ENCODE data around the gene TMEM181.
"Not testable (repeated sequence)": the region's sequence is repeated elsewhere in the genome, so short reads cannot be mapped to it uniquely, and the experiment has no call there.

The TMEM181 gene

GRCh38 chr6:158627168-158627939 lies 67.5 kb downstream of the TMEM181 start:
- no peaks in the 10 kb centered on the region for H3K9me3 ChIP-seq (ENCODE audit: control insufficient read depth in 1 of 2, low read length in 2 of 2)
- no peak overlapping the region for H3K27ac ChIP-seq (ENCODE audit: low read length)
- H3K4me1 ChIP-seq (ENCODE audit: control insufficient read depth in 1 of 2, insufficient read depth in 2 of 2, low read length in 2 of 2) = peaks cover 5 to 9% of the 10 kb centered on the region in 2 donors
- no peak overlapping the region for H3K4me3 ChIP-seq (ENCODE audit: low read depth in 1 of 2, low read length in 2 of 2)
- no peaks in the 10 kb centered on the region for H3K27me3 ChIP-seq (ENCODE audit: low read depth, low read length)
- peaks cover 32 to 43% of the 10 kb centered on the region in 2 donors for H3K36me3 ChIP-seq (ENCODE audit: control insufficient read depth in 1 of 2, insufficient read depth in 2 of 2, low read length in 2 of 2)

- no peak overlapping the region for H3K4me3 ChIP-seq (ENCODE audit: low read depth in 1 of 2, low read length in 2 of 2)
- no peaks in the 10 kb centered on the region for H3K9me3 ChIP-seq (ENCODE audit: control insufficient read depth in 1 of 2, low read length in 2 of 2)
- H3K27ac ChIP-seq (ENCODE audit: low read length) = no peak overlapping the region
- H3K36me3 ChIP-seq (ENCODE audit: control insufficient read depth in 1 of 2, insufficient read depth in 2 of 2, low read length in 2 of 2) = peaks cover 27 to 45% of the 10 kb centered on the region in 2 donors
- H3K27me3 ChIP-seq (ENCODE audit: low read depth, low read length) = no peaks in the 10 kb centered on the region
- H3K4me1 ChIP-seq (ENCODE audit: control insufficient read depth in 1 of 2, insufficient read depth in 2 of 2, low read length in 2 of 2) = peaks cover 5 to 9% of the 10 kb centered on the region in 2 donors
Measured at GRCh38 chr6:158627940-158628211, 68.0 kb downstream of the TMEM181 start.

DNA sequence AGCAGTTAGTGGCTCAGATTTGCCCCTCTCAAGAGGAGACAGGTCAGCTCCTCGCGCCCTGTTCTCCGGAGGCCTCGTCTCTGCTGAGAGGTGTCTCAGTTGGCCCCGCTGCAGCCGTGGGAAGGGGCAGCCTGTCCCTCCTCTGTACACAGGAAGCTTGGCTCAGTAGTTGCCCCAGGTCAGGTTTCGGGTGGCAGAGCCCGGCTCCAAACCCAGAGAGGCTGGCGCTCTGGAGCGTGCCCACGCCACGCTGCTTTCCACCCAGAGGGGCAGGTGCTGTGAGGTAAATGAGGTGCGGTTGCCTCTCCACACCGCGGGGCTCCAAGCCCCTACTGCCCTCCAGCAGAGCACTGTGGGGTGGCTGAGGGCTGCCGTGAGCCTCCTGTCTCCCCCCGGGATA lies 68.7 kb downstream of the TMEM181 start:
- peaks cover 34 to 51% of the 10 kb centered on the region in 2 donors for H3K36me3 ChIP-seq (ENCODE audit: control insufficient read depth in 1 of 2, insufficient read depth in 2 of 2, low read length in 2 of 2)
- no peaks in the 10 kb centered on the region for H3K27me3 ChIP-seq (ENCODE audit: low read depth, low read length)
- H3K4me3 ChIP-seq (ENCODE audit: low read depth in 1 of 2, low read length in 2 of 2) = no peak overlapping the region
- no peak overlapping the region for H3K27ac ChIP-seq (ENCODE audit: low read length)
- peaks cover 5 to 9% of the 10 kb centered on the region in 2 donors for H3K4me1 ChIP-seq (ENCODE audit: control insufficient read depth in 1 of 2, insufficient read depth in 2 of 2, low read length in 2 of 2)
- no peaks in the 10 kb centered on the region for H3K9me3 ChIP-seq (ENCODE audit: control insufficient read depth in 1 of 2, low read length in 2 of 2)

GRCh38 chr6:158629367-158630221 lies 69.7 kb downstream of the TMEM181 start:
- H3K27ac ChIP-seq (ENCODE audit: low read length) = no peak overlapping the region
- no peak overlapping the region for H3K4me3 ChIP-seq (ENCODE audit: low read depth in 1 of 2, low read length in 2 of 2)
- no peaks in the 10 kb centered on the region for H3K9me3 ChIP-seq (ENCODE audit: control insufficient read depth in 1 of 2, low read length in 2 of 2)
- H3K4me1 ChIP-seq (ENCODE audit: control insufficient read depth in 1 of 2, insufficient read depth in 2 of 2, low read length in 2 of 2) = peaks cover 5 to 9% of the 10 kb centered on the region in 2 donors
- no peaks in the 10 kb centered on the region for H3K27me3 ChIP-seq (ENCODE audit: low read depth, low read length)
- peaks cover 39 to 51% of the 10 kb centered on the region in 2 donors for H3K36me3 ChIP-seq (ENCODE audit: control insufficient read depth in 1 of 2, insufficient read depth in 2 of 2, low read length in 2 of 2)

DNA sequence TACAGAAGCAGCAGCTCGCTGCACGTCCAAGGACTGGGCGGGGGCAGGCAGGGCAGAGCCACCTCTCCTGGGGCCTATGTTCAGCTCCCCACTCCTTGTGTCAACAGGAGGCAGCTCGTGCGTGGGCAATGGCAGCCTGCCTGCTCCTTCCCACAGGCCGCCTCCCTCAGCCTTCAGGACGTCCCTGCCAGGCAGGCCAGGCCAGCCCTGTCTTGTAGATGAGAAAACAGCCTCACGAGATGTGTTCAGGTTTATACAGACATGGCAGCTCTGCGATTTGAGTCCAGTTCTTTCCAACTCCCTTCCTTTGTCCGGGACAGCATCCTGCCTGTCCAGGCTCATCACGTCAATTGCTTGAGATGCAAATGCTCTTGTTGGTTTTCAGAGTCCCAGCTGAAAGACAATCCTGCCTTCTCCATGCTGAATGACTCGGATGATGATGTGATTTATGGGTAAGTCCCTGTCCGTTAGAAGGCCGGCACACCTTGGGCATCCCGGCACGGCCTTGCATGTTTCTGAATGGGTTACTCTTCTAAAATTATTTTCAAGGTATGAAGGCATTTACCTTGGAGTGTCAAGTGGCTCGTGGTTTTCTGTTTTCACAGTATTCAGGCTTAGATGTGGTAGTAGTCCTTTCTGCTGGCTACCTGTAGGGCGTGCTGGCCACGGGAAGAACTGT lies 71.2 kb downstream of the TMEM181 start:
- no peaks in the 10 kb centered on the region for H3K27me3 ChIP-seq (ENCODE audit: low read depth, low read length)
- peaks cover 5 to 9% of the 10 kb centered on the region in 2 donors for H3K4me1 ChIP-seq (ENCODE audit: control insufficient read depth in 1 of 2, insufficient read depth in 2 of 2, low read length in 2 of 2)
- no peaks in the 10 kb centered on the region for H3K9me3 ChIP-seq (ENCODE audit: control insufficient read depth in 1 of 2, low read length in 2 of 2)
- H3K4me3 ChIP-seq (ENCODE audit: low read depth in 1 of 2, low read length in 2 of 2) = no peak overlapping the region
- H3K36me3 ChIP-seq (ENCODE audit: control insufficient read depth in 1 of 2, insufficient read depth in 2 of 2, low read length in 2 of 2) = peaks cover 40 to 44% of the 10 kb centered on the region in 2 donors
- peak overlapping the region; percentile 86 for H3K27ac ChIP-seq (ENCODE audit: low read length)

GRCh38 chr6:158631678-158632537 lies 72.0 kb downstream of the TMEM181 start:
- Histone ChIP-seq H3K27me3 (ENCODE audit: low read depth, low read length) (no peaks in the 10 kb centered on the region), H3K27ac (ENCODE audit: low read length) (peak overlapping the region; percentile 86), H3K36me3 (ENCODE audit: control insufficient read depth in 1 of 2, insufficient read depth in 2 of 2, low read length in 2 of 2) (peaks cover 40 to 44% of the 10 kb centered on the region in 2 donors), H3K4me1 (ENCODE audit: control insufficient read depth in 1 of 2, insufficient read depth in 2 of 2, low read length in 2 of 2) (peaks cover 5 to 9% of the 10 kb centered on the region in 2 donors), H3K9me3 (ENCODE audit: control insufficient read depth in 1 of 2, low read length in 2 of 2) (no peaks in the 10 kb centered on the region), H3K4me3 (ENCODE audit: low read depth in 1 of 2, low read length in 2 of 2) (peak overlapping the region in 1 of 2 donors; percentile 12)

DNA sequence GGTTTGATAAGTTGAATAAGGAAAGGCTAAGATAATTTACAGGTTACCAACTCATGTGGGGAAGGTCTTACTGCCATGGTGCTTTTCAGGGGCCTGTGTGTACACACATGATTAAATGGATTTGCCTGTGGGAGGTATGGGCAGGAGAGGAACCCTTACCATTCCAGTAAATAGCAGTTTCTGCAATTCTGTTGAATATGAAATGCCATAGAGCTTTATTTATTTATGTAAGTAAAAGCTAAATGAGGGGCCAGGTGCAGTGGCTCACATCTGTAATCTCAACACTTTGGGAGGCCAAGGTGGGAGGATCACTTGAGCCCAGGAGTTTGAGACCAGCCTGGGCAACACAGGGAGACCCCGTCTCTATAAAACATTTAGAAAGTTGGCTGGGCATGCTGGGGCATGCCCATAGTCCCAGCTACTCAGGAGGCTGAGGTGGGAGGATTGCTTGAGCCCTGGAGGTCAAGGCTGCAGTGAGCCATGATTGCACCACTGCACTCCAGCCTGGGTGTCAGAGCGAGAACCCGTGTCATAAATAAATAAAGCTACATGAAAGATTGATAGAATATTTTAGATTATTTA lies 72.7 kb downstream of the TMEM181 start:
- not testable (repeated sequence) for H3K4me3 ChIP-seq (ENCODE audit: low read depth in 1 of 2, low read length in 2 of 2); H3K4me1 ChIP-seq (ENCODE audit: control insufficient read depth in 1 of 2, insufficient read depth in 2 of 2, low read length in 2 of 2); H3K27me3 ChIP-seq (ENCODE audit: low read depth, low read length); H3K9me3 ChIP-seq (ENCODE audit: control insufficient read depth in 1 of 2, low read length in 2 of 2)
- H3K27ac ChIP-seq (ENCODE audit: low read length) = peak overlapping the region; percentile 86
- H3K36me3 ChIP-seq (ENCODE audit: control insufficient read depth in 1 of 2, insufficient read depth in 2 of 2, low read length in 2 of 2) = peaks cover 44 to 45% of the 10 kb centered on the region in 2 donors

DNA sequence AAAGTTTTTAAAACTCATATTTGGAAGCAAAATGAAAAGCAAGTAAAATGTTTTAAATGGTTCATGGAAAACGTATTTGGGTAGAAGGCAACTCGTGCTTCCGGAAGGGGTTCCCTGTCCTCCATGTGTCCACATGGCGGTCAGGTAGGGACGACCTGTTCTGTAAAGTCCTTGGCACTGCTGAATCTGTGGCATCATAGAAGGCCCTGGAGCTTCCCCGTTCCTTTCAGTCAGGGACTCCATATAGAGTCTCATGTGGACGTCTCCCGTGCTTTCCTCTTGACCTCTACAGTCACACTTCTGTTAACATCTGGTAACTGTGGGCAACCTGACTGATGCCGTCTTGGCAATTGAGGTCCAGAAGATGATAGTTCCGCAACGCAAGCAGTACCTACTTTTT lies 73.2 kb downstream of the TMEM181 start:
- H3K27ac ChIP-seq (ENCODE audit: low read length) = no peak overlapping the region
- no peaks in the 10 kb centered on the region for H3K27me3 ChIP-seq (ENCODE audit: low read depth, low read length)
- H3K4me1 ChIP-seq (ENCODE audit: control insufficient read depth in 1 of 2, insufficient read depth in 2 of 2, low read length in 2 of 2) = peaks cover 5 to 9% of the 10 kb centered on the region in 2 donors
- H3K9me3 ChIP-seq (ENCODE audit: control insufficient read depth in 1 of 2, low read length in 2 of 2) = no peaks in the 10 kb centered on the region
- H3K4me3 ChIP-seq (ENCODE audit: low read depth in 1 of 2, low read length in 2 of 2) = no peak overlapping the region
- H3K36me3 ChIP-seq (ENCODE audit: control insufficient read depth in 1 of 2, insufficient read depth in 2 of 2, low read length in 2 of 2) = peaks cover 44 to 45% of the 10 kb centered on the region in 2 donors

DNA sequence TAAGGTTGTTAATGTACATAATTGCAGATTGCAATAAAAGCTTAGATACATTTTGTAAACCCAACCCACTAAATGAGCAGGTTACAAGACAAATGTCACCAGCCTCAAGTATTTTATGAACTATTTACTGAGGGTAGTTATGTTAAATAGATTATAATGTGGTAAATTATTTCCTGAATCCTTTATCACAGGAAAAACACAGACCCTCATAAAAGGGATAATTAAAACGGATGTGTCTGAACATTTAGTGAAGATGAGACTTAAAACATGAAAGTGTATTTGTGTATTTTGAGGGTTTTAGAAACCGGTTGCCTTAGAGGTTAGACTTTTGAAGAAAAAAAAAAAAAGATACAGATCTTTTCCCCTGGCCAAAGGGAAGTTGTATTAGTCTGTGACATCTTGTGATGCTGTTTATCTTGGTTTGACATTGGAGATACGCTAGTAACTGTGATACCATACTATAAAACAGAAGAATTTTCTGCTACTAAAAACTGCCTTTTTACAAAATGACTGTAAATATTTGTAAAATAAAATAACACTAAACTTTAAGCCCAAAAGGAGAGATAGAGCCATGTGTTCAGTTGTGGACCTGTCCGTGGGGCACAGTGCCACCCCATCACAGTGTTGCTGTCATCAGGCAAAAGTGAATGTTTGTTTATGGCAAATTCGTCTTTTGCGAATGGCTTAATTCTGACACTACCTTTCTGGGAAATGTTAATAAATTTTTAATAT lies 75.0 kb downstream of the TMEM181 start:
- Histone ChIP-seq H3K4me3 (ENCODE audit: low read depth in 1 of 2, low read length in 2 of 2) (no peak overlapping the region), H3K9me3 (ENCODE audit: control insufficient read depth in 1 of 2, low read length in 2 of 2) (no peaks in the 10 kb centered on the region), H3K27ac (ENCODE audit: low read length) (no peak overlapping the region), H3K36me3 (ENCODE audit: control insufficient read depth in 1 of 2, insufficient read depth in 2 of 2, low read length in 2 of 2) (peaks cover 33 to 45% of the 10 kb centered on the region in 2 donors), H3K4me1 (ENCODE audit: control insufficient read depth in 1 of 2, insufficient read depth in 2 of 2, low read length in 2 of 2) (peaks cover 5 to 9% of the 10 kb centered on the region in 2 donors), H3K27me3 (ENCODE audit: low read depth, low read length) (no peaks in the 10 kb centered on the region)

All from muscle layer of duodenum (tissue), 2 donors.